Suprapubic skin (tissue), 3 donors: ENCODE measurements around the gene CELSR1.

Experiments
- POLR2A ChIP-seq, 2 donors: fragments of 450-650 bp; IDR thresholded peaks; one replicate each; pipeline ENCODE4 v1.6.1; 2017; ENCODE audit warnings: antibody characterized with exemption in 2 of 2, mild to moderate bottlenecking in 2 of 2, moderate library complexity in 2 of 2
- TF ChIP-seq, protein P1 (sequence below), 2 donors: fragments of 200-600 bp in 1 of 2; fragments of 450-650 bp in 1 of 2; sonication (generic) in 1 of 2; IDR thresholded peaks; one replicate each; pipeline ENCODE4 v1.5.1; 2016 to 2019; ENCODE audit warnings: antibody characterized with exemption in 2 of 2, mild to moderate bottlenecking in 1 of 2, moderate library complexity in 1 of 2

DNA sequence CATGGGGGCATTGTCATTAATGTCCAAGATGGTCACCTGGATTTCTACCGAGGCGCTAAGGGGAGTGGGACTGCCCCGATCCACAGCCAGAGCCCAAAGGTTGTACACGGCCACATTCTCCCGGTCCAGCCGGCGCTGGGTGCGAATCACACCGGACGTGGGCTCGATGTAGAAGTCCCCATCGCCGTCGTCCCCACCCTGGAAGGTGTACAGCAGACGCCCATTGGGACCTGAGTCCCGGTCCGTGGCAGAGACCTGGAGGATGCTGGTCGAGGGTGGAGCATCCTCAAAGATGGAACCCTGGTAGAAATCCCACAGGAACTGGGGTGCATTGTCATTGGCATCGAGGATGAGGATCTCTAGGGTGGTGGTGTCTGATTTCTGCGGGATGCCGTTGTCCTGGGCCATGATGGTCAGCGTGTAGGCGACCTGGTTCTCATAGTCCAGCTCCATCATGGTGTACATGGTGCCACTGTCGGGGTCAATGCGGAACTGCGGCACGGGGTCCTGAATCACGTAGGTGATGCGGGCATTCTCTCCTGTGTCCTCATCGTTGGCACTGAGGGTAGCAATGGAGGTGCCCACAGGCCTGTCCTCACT is 3.1 kb downstream of the CELSR1 start:
- no peak for TF ChIP-seq POLR2A (IDR thresholded peaks at IDR 0.05)
- TF ChIP-seq, protein P1, sequence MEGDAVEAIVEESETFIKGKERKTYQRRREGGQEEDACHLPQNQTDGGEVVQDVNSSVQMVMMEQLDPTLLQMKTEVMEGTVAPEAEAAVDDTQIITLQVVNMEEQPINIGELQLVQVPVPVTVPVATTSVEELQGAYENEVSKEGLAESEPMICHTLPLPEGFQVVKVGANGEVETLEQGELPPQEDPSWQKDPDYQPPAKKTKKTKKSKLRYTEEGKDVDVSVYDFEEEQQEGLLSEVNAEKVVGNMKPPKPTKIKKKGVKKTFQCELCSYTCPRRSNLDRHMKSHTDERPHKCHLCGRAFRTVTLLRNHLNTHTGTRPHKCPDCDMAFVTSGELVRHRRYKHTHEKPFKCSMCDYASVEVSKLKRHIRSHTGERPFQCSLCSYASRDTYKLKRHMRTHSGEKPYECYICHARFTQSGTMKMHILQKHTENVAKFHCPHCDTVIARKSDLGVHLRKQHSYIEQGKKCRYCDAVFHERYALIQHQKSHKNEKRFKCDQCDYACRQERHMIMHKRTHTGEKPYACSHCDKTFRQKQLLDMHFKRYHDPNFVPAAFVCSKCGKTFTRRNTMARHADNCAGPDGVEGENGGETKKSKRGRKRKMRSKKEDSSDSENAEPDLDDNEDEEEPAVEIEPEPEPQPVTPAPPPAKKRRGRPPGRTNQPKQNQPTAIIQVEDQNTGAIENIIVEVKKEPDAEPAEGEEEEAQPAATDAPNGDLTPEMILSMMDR (IDR thresholded peaks at IDR 0.05): no peak
